Spleen (tissue), 11 donors: Measurements from ENCODE around the gene CD2BP2. TPM values are rescaled to one million over a fixed set of nuclear protein-coding genes. Genes with fewer than 3 reads are reported as not detected.

ENCODE experiments used
- DNase-seq: peaks from one replicate; pipeline ENCODE4 v3.0.0-alpha.2; 2020
- H3K27ac ChIP-seq, 8 donors: fragments of 200-600 bp; sonication (generic) in 7 of 8; 1 replicate in 4 of 8; 2 replicates in 4 of 8; pipeline versions ENCODE4 v1.5.0 to v1.8.0; 2016 to 2021; ENCODE audit warnings: inconsistent platforms in 4 of 8, mild to moderate bottlenecking in 4 of 8, moderate library complexity in 1 of 8
- H3K27me3 ChIP-seq, 7 donors: fragments of 200-600 bp; sonication (generic) in 6 of 7; replicated peaks in 1 of 7; 1 replicate in 4 of 7; 2 replicates in 3 of 7; pipeline versions ENCODE4 v1.5.0 to v1.8.0; 2016 to 2021; ENCODE audit warnings: inconsistent platforms in 3 of 7, mild to moderate bottlenecking in 1 of 7
- H3K36me3 ChIP-seq, 6 donors: fragments of 200-600 bp; sonication (generic) in 5 of 6; 1 replicate in 4 of 6; 2 replicates in 2 of 6; pipeline versions ENCODE4 v1.5.0 to v1.8.0; 2016 to 2021; ENCODE audit warnings: inconsistent platforms in 2 of 6
- H3K4me1 ChIP-seq, 6 donors: fragments of 200-600 bp; sonication (generic) in 5 of 6; 1 replicate in 3 of 6; 2 replicates in 3 of 6; pipeline versions ENCODE4 v1.5.0 to v1.8.0; 2016 to 2021; ENCODE audit warnings: inconsistent platforms in 3 of 6
- H3K4me3 ChIP-seq, 8 donors: fragments of 200-600 bp; sonication (generic) in 7 of 8; 1 replicate in 4 of 8; 2 replicates in 4 of 8; pipeline versions ENCODE4 v1.5.0 to v1.8.0; 2016 to 2021; ENCODE audit warnings: inconsistent platforms in 4 of 8, mild to moderate bottlenecking in 4 of 8, moderate library complexity in 2 of 8
- H3K9me3 ChIP-seq, 8 donors: fragments of 200-600 bp; sonication (generic) in 7 of 8; 1 replicate in 4 of 8; 2 replicates in 4 of 8; pipeline versions ENCODE4 v1.5.0 to v1.8.0; 2016 to 2021; ENCODE audit warnings: inconsistent platforms in 4 of 8
- POLR2A ChIP-seq, 3 donors: fragments of 450-650 bp; IDR thresholded peaks; one replicate each; pipeline ENCODE4 v1.5.1; 2017; ENCODE audit warnings: antibody characterized with exemption in 3 of 3, mild to moderate bottlenecking in 1 of 3
- POLR2AphosphoS5 ChIP-seq, 3 donors: sonication (generic); formaldehyde crosslinking; IDR thresholded peaks; one replicate each; pipeline ENCODE4 v1.5.1; 2017; ENCODE audit warnings: antibody characterized with exemption in 3 of 3
- whole genome bisulfite sequencing, 5 donors: extraction: QIAGEN DNeasy Blood & Tissue Kit in 3 of 5; methylation state at CpG; one replicate each; pipeline versions ENCODE4 v1.1.5 to v1.1.7; 2013 to 2018; 5-methylcytosine and 5-hydroxymethylcytosine counted together
- intact Hi-C: fragments of 100-400 bp; cut with DNase I; formaldehyde crosslinking; loops from one replicate; pipeline ENCODE4 v1.15.0; 2023; ENCODE audit warnings: low total_unique reads
- polyA plus RNA-seq, 3 donors: library from polyadenylated mRNA; stranded (reverse); fragments of 200-250 nt; gene quantifications; one replicate each; pipeline ENCODE4 v1.2.1, GENCODE V29; 2013
- total RNA-seq, 7 donors: library from RNA; depleted of rRNA in 3 of 7; stranded (reverse); fragments of >200 nt in 3 of 7; fragmentation: NEBNext Ultra II Directional in 4 of 7; extraction: Animal tissue kit (Norgen Biotek cat#: 25700) in 4 of 7; gene quantifications; one replicate each; pipeline versions ENCODE4 v1.1.0 to v1.2.1, GENCODE V29; 2016 to 2021
- TF ChIP-seq, protein P1 (sequence below), 11 experiments: fragments of 200-600 bp in 7 of 11; fragments of 450-650 bp in 4 of 11; sonication (generic) in 4 of 11; IDR thresholded peaks in 8 of 11; conservative IDR thresholded peaks in 3 of 11; 1 replicate in 7 of 11; 2 replicates in 4 of 11; pipeline versions ENCODE4 v1.4.0 to v1.8.0; 2016 to 2021; ENCODE audit warnings: antibody characterized with exemption in 11 of 11, inconsistent platforms in 4 of 11, mild to moderate bottlenecking in 1 of 11
- donor health status: healthy with polysubstance abuse.
- donor health status: DM: no; HTN: no; CAD: no; lungs with moderate emphysema.
- donor health status: DM: no; HTN: no; CAD: no.
- donor health status: Bipolar disorder and iron deficiency.
- donor health status: healthy.
- donor health status: DM: no; HTN: no; CAD: no.
- donor health status: DM: yes; HTN: yes; CAD: no.

Gene CD2BP2
- total and polyA plus RNA-seq, 10 donors: 27.8 to 60.0 (median 43.0) TPM

DNA sequence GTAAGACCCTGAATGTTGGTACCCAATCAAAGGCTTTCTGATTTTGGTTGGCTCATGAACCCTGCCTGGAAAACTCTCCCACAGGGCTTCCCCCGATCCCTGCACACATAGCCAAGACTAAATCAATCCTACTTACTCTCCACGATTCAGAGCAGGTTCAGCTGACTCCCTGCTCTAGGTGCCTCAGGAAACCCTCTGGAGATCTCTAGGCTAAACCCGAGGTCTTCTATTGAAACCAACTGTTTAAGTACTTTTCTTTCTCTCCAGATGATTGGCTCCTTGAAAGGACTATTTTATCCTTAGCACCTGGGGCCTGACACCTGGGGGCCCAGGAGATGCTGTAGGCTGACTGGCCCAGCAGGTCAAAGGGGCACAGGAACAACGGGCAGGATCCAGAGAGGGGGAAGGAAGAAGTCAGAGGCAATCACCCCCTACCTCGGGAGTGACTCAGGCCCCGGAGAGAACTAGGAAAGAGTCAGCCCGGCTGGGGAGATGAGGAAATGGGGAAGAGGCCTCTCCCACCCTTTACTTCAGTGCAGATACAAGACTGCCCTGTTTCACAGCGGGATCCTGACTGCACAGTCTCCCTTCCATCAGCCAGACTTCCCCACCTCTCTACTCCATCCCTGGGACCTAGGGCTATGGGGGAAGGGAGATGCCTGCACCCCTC is 13.1 kb upstream of the CD2BP2 start:
- no peak for TF ChIP-seq POLR2A (IDR thresholded peaks at IDR 0.05)
- TF ChIP-seq, protein P1, sequence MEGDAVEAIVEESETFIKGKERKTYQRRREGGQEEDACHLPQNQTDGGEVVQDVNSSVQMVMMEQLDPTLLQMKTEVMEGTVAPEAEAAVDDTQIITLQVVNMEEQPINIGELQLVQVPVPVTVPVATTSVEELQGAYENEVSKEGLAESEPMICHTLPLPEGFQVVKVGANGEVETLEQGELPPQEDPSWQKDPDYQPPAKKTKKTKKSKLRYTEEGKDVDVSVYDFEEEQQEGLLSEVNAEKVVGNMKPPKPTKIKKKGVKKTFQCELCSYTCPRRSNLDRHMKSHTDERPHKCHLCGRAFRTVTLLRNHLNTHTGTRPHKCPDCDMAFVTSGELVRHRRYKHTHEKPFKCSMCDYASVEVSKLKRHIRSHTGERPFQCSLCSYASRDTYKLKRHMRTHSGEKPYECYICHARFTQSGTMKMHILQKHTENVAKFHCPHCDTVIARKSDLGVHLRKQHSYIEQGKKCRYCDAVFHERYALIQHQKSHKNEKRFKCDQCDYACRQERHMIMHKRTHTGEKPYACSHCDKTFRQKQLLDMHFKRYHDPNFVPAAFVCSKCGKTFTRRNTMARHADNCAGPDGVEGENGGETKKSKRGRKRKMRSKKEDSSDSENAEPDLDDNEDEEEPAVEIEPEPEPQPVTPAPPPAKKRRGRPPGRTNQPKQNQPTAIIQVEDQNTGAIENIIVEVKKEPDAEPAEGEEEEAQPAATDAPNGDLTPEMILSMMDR (IDR thresholded peaks at IDR 0.05 in 8 of 11, conservative IDR thresholded peaks at IDR 0.05 in 3 of 11): no peak
- TF ChIP-seq POLR2AphosphoS5 (IDR thresholded peaks at IDR 0.05): peak in 1 of 3 donors; percentile 7
- peak overlapping the region; percentile 63 to 97 (median 80) for H3K4me3 ChIP-seq
- no peak for DNase-seq
- H3K36me3 ChIP-seq: peaks cover 0 to 42% (median 21%) of the 10 kb centered on the region in 6 donors
- intact Hi-C loops: no loop called here
- no peaks in the 10 kb centered on the region for H3K27me3 ChIP-seq
- H3K4me1 ChIP-seq: peaks cover 20 to 63% (median 44%) of the 10 kb centered on the region in 6 donors
- no peaks in the 10 kb centered on the region for H3K9me3 ChIP-seq
- H3K27ac ChIP-seq: peak overlapping the region in 7 of 8 donors; percentile 63 to 96 (median 87)
- 7 to 12% (median 10%) methylated on average over 8 of the region's 8 CpGs for WGBS, 5 donors

- Histone ChIP-seq H3K27me3 (no peaks in the 10 kb centered on the region), H3K4me3 (peak overlapping the region in 7 of 8 donors; percentile 64 to 97 (median 83)), H3K9me3 (no peaks in the 10 kb centered on the region), H3K36me3 (peaks cover 0 to 50% (median 27%) of the 10 kb centered on the region in 6 donors), H3K27ac (peak overlapping the region in 6 of 8 donors; percentile 28 to 96 (median 90)), H3K4me1 (peaks cover 20 to 63% (median 44%) of the 10 kb centered on the region in 6 donors)
- WGBS, 5 donors: 70 to 87% (median 78%) methylated on average over 10 of the region's 10 CpGs
- intact Hi-C loops: no loop called here
- no peak for TF ChIP-seq POLR2AphosphoS5 (IDR thresholded peaks at IDR 0.05)
- TF ChIP-seq POLR2A (IDR thresholded peaks at IDR 0.05): no peak
- TF ChIP-seq, protein P1 (IDR thresholded peaks at IDR 0.05 in 8 of 11, conservative IDR thresholded peaks at IDR 0.05 in 3 of 11): no peak
- DNase-seq: no peak
These were observed 12.4 kb upstream of the CD2BP2 start for GRCh38 chr16:30367349-30368009.

DNA sequence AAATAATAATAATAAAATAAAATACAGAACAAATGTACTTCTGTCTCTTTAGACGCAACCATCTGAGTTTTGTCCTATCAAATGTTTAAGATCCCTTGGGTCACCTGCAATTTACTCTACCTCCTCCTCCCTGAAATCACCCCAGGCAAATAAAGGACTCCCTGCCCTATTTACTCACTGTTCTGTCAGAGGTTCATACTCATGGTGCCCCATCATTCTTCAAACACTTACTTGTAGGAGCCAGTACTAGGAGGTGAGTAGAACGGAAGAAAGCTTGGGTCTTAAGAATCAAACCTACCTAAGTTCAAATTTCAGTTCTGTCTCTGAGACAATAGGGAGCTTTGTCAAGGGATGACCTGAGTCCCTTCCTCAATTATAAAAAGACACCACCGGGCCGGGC is 11.4 kb upstream of the CD2BP2 start:
- Histone ChIP-seq H3K27ac (no peak overlapping the region), H3K4me1 (peaks cover 20 to 57% (median 40%) of the 10 kb centered on the region in 6 donors), H3K27me3 (no peaks in the 10 kb centered on the region), H3K4me3 (no peak overlapping the region), H3K36me3 (peaks cover 0 to 60% (median 31%) of the 10 kb centered on the region in 6 donors), H3K9me3 (no peaks in the 10 kb centered on the region)
- no peak for TF ChIP-seq POLR2AphosphoS5 (IDR thresholded peaks at IDR 0.05)
- TF ChIP-seq POLR2A (IDR thresholded peaks at IDR 0.05): no peak
- TF ChIP-seq, protein P1 (IDR thresholded peaks at IDR 0.05 in 8 of 11, conservative IDR thresholded peaks at IDR 0.05 in 3 of 11): no peak
- intact Hi-C loops: no loop called here
- no peak for DNase-seq
- WGBS, 5 donors: 80 to 92% (median 85%) methylated on average over 4 of the region's 4 CpGs

- DNase-seq: peak; percentile 65
- WGBS, 5 donors: 80 to 94% (median 88%) methylated on average over 9 to 10 of the region's 10 CpGs
- H3K9me3 ChIP-seq: no peaks in the 10 kb centered on the region
- peaks cover 0 to 73% (median 40%) of the 10 kb centered on the region in 6 donors for H3K36me3 ChIP-seq
- no peak overlapping the region for H3K4me3 ChIP-seq
- intact Hi-C loops: no loop called here
- no peak overlapping the region for H3K27ac ChIP-seq
- TF ChIP-seq POLR2AphosphoS5 (IDR thresholded peaks at IDR 0.05) (no peak), POLR2A (IDR thresholded peaks at IDR 0.05) (no peak)
- TF ChIP-seq, protein P1 (IDR thresholded peaks at IDR 0.05 in 8 of 11, conservative IDR thresholded peaks at IDR 0.05 in 3 of 11): no peak
- peaks cover 20 to 52% (median 36%) of the 10 kb centered on the region in 6 donors for H3K4me1 ChIP-seq
- no peaks in the 10 kb centered on the region for H3K27me3 ChIP-seq
These were observed 10.1 kb upstream of the CD2BP2 start for GRCh38 chr16:30365200-30365599.
